ENCODE data around the gene OR2V2.

OR2V2 gene

GRCh38 chr5:181184845-181185216 lies 37.4 kb downstream of the OR2V2 start:
- H3K4me3 Mint-ChIP-seq: peak overlapping the region in 1 of 3 experiments; percentile 90
- peaks cover 14% of the 10 kb centered on the region for H3K4me1 Mint-ChIP-seq
- TF ChIP-seq, protein P1, sequence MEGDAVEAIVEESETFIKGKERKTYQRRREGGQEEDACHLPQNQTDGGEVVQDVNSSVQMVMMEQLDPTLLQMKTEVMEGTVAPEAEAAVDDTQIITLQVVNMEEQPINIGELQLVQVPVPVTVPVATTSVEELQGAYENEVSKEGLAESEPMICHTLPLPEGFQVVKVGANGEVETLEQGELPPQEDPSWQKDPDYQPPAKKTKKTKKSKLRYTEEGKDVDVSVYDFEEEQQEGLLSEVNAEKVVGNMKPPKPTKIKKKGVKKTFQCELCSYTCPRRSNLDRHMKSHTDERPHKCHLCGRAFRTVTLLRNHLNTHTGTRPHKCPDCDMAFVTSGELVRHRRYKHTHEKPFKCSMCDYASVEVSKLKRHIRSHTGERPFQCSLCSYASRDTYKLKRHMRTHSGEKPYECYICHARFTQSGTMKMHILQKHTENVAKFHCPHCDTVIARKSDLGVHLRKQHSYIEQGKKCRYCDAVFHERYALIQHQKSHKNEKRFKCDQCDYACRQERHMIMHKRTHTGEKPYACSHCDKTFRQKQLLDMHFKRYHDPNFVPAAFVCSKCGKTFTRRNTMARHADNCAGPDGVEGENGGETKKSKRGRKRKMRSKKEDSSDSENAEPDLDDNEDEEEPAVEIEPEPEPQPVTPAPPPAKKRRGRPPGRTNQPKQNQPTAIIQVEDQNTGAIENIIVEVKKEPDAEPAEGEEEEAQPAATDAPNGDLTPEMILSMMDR (IDR thresholded peaks at IDR 0.05; ENCODE audit: unreplicated experiment in 3 of 3): no peak
- peaks cover 14% of the 10 kb centered on the region for H3K27me3 Mint-ChIP-seq (ENCODE audit: low read depth)
- H3K27ac Mint-ChIP-seq: peak overlapping the region in 1 of 3 experiments; percentile 98
- H3K9me3 Mint-ChIP-seq: no peaks in the 10 kb centered on the region
- H3K36me3 Mint-ChIP-seq (ENCODE audit: low read depth): no peaks in the 10 kb centered on the region

- Mint-ChIP-seq H3K27me3 (ENCODE audit: low read depth) (peaks cover 14% of the 10 kb centered on the region), H3K4me1 (peaks cover 14% of the 10 kb centered on the region), H3K4me3 (peak overlapping the region; percentile 5 to 98 (median 16)), H3K9me3 (no peaks in the 10 kb centered on the region), H3K27ac (no peak overlapping the region), H3K36me3 (ENCODE audit: low read depth) (no peaks in the 10 kb centered on the region)
- TF ChIP-seq, protein P1 (IDR thresholded peaks at IDR 0.05; ENCODE audit: unreplicated experiment in 3 of 3): no peak
Observed at GRCh38 chr5:181185560-181185959, 38.2 kb downstream of the OR2V2 start.

- Mint-ChIP-seq H3K27me3 (ENCODE audit: low read depth) (peaks cover 14% of the 10 kb centered on the region), H3K4me3 (peak overlapping the region; percentile 28 to 98 (median 41)), H3K4me1 (peaks cover 14% of the 10 kb centered on the region), H3K36me3 (ENCODE audit: low read depth) (no peaks in the 10 kb centered on the region), H3K9me3 (no peaks in the 10 kb centered on the region), H3K27ac (no peak overlapping the region)
- TF ChIP-seq, protein P1 (IDR thresholded peaks at IDR 0.05; ENCODE audit: unreplicated experiment in 3 of 3): no peak
Observed at GRCh38 chr5:181186022-181186421, 38.6 kb downstream of the OR2V2 start.

GRCh38 chr5:181186986-181187499 lies 39.7 kb downstream of the OR2V2 start:
- Mint-ChIP-seq H3K27ac (peak overlapping the region; percentile 59 to 79 (median 79)), H3K27me3 (ENCODE audit: low read depth) (peaks cover 18% of the 10 kb centered on the region), H3K4me3 (peak overlapping the region; percentile 96 to 99 (median 98)), H3K9me3 (no peaks in the 10 kb centered on the region), H3K36me3 (ENCODE audit: low read depth) (no peaks in the 10 kb centered on the region), H3K4me1 (peaks cover 11% of the 10 kb centered on the region)
- TF ChIP-seq, protein P1 (IDR thresholded peaks at IDR 0.05; ENCODE audit: unreplicated experiment in 3 of 3): no peak

DNA sequence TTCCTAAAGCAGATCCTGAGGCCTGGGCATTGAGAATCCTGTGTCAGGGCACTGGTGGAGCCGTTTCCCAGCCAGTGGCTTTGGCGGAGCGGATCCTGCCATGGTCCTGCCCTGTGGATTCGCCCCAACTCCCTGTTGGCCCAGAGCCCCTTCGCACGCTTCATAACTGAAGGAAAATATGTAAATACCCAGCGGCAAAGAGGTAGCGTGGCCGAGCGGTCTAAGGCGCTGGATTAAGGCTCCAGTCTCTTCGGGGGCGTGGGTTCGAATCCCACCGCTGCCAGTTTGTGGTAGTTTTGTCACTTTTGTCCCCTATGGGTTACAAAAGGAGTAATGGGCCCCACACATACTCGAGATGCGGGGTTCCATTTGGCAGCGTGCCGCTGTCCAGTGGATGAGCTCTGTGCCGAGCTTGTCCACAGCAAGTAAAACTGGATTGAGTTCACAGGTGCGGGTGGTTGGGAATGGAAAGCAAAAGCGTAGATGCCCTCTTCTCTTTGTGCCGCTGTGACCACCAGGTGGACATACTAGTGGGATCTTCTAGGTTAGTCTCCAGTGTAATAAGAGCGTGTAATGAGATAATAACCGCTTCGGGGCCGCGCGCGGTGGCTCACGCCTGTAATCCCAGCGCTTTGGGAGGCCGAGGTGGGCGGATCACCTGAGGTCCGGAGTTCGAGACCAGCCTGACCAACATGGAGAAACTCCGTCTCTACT lies 40.3 kb downstream of the OR2V2 start:
- peak overlapping the region; percentile 96 to 99 (median 98) for H3K4me3 Mint-ChIP-seq
- no peaks in the 10 kb centered on the region for H3K36me3 Mint-ChIP-seq (ENCODE audit: low read depth)
- no peaks in the 10 kb centered on the region for H3K9me3 Mint-ChIP-seq
- TF ChIP-seq, protein P1 (IDR thresholded peaks at IDR 0.05; ENCODE audit: unreplicated experiment in 3 of 3): peak in 2 of 3 experiments; percentile 14 to 19
- peaks cover 18% of the 10 kb centered on the region for H3K27me3 Mint-ChIP-seq (ENCODE audit: low read depth)
- H3K27ac Mint-ChIP-seq: peak overlapping the region; percentile 59 to 79 (median 75)
- H3K4me1 Mint-ChIP-seq: peaks cover 12% of the 10 kb centered on the region

All from nephron (organoid).